Trophoblast cell (in vitro differentiated cells and primary cell): Measurements from ENCODE around the gene HIPK2.
A peak's percentile ranks its signal among the peaks of the same experiment; 100 is the strongest.

Experiments used
- DNase-seq, 2 donors: peaks; one replicate each; pipeline ENCODE4 v3.0.0-alpha.2; 2016
- H2AFZ ChIP-seq: 2 replicates; pipeline ENCODE4 v1.6.1; 2013; ENCODE audit warnings: low read length, moderate library complexity, mild to moderate bottlenecking; ENCODE audit not compliant: insufficient read depth, poor library complexity
- H2AK5ac ChIP-seq: 2 replicates; pipeline ENCODE4 v1.6.1; 2013; ENCODE audit warnings: mild to moderate bottlenecking, low read length
- H2BK120ac ChIP-seq: 2 replicates; pipeline ENCODE4 v1.6.1; 2013; ENCODE audit warnings: low read length, mild to moderate bottlenecking, moderate library complexity; ENCODE audit not compliant: insufficient read depth, poor library complexity
- H2BK12ac ChIP-seq: 2 replicates; pipeline ENCODE4 v1.6.1; 2013; ENCODE audit warnings: mild to moderate bottlenecking, low read length, moderate library complexity
- H2BK5ac ChIP-seq: 2 replicates; pipeline ENCODE4 v1.6.1; 2013; ENCODE audit warnings: low read length, low read depth, moderate library complexity, mild to moderate bottlenecking; ENCODE audit not compliant: poor library complexity
- H3K14ac ChIP-seq: 2 replicates; pipeline ENCODE4 v1.6.1; 2013; ENCODE audit warnings: mild to moderate bottlenecking, low read length
- H3K18ac ChIP-seq: 2 replicates; pipeline ENCODE4 v1.6.1; 2013; ENCODE audit warnings: mild to moderate bottlenecking, low read length
- H3K23ac ChIP-seq: 2 replicates; pipeline ENCODE4 v1.6.1; 2013; ENCODE audit warnings: low read length
- H3K27ac ChIP-seq: 2 replicates; pipeline ENCODE4 v1.5.1; 2013; ENCODE audit warnings: low read depth, mild to moderate bottlenecking, inconsistent platforms, low read length, moderate library complexity
- H3K27me3 ChIP-seq: 2 replicates; pipeline ENCODE4 v1.6.1; 2013; ENCODE audit warnings: inconsistent platforms, mild to moderate bottlenecking, low read length, moderate library complexity; ENCODE audit not compliant: insufficient read depth
- H3K36me3 ChIP-seq, 2 experiments: 1 replicate in 1 of 2; 2 replicates in 1 of 2; pipeline ENCODE4 v1.6.1; 2013; ENCODE audit warnings: low read length in 2 of 2, mild to moderate bottlenecking in 2 of 2, moderate library complexity in 1 of 2; ENCODE audit not compliant: insufficient read depth in 2 of 2, control insufficient read depth in 1 of 2
- H3K4ac ChIP-seq: 2 replicates; pipeline ENCODE4 v1.6.1; 2013; ENCODE audit warnings: low read depth, mild to moderate bottlenecking, low read length, moderate library complexity
- H3K4me1 ChIP-seq, 2 experiments: 1 replicate in 1 of 2; 2 replicates in 1 of 2; pipeline ENCODE4 v1.6.1; 2013; ENCODE audit warnings: low read length in 2 of 2, mild to moderate bottlenecking in 2 of 2, moderate library complexity in 1 of 2; ENCODE audit not compliant: insufficient read depth in 2 of 2, control insufficient read depth in 1 of 2
- H3K4me2 ChIP-seq: 2 replicates; pipeline ENCODE4 v1.6.1; 2013; ENCODE audit warnings: inconsistent platforms, mild to moderate bottlenecking, low read length, moderate library complexity
- H3K4me3 ChIP-seq: 2 replicates; pipeline ENCODE4 v1.5.1; 2013; ENCODE audit warnings: mild to moderate bottlenecking, low read depth, low read length, inconsistent platforms
- H3K79me1 ChIP-seq: one replicate; pipeline ENCODE4 v1.6.1; 2013; ENCODE audit warnings: low read length
- H3K79me2 ChIP-seq: 2 replicates; pipeline ENCODE4 v1.6.1; 2013; ENCODE audit warnings: low read length, mild to moderate bottlenecking; ENCODE audit not compliant: control insufficient read depth, insufficient read depth, poor library complexity
- H3K9ac ChIP-seq: 2 replicates; pipeline ENCODE4 v1.6.1; 2013; ENCODE audit warnings: mild to moderate bottlenecking, low read length
- H3K9me3 ChIP-seq: 2 replicates; pipeline ENCODE4 v1.6.1; 2013; ENCODE audit warnings: low read depth, mild to moderate bottlenecking, control low read depth, inconsistent platforms, low read length; ENCODE audit not compliant: insufficient read depth
- H4K12ac ChIP-seq: 2 replicates; pipeline ENCODE4 v1.6.1; 2013; ENCODE audit warnings: low read depth, mild to moderate bottlenecking, low read length, moderate library complexity
- H4K8ac ChIP-seq: 2 replicates; pipeline ENCODE4 v1.6.1; 2013; ENCODE audit warnings: low read depth, mild to moderate bottlenecking, low read length, moderate library complexity
- H4K91ac ChIP-seq: one replicate; pipeline ENCODE4 v1.6.1; 2013; ENCODE audit warnings: low read depth, mild to moderate bottlenecking, low read length, moderate library complexity
- WGBS: extraction: QIAGEN DNeasy Blood & Tissue Kit; methylation state at CpG from one replicate; pipeline ENCODE4 v1.1.7; 2013; ENCODE audit warnings: missing lambda C conversion rate; ENCODE audit not compliant: insufficient read length, insufficient coverage; ENCODE audit errors: extremely low coverage; 5-methylcytosine and 5-hydroxymethylcytosine counted together

The HIPK2 gene

GRCh38 chr7:139784648-139785047, 6.8 kb upstream of the HIPK2 start:
- H2AK5ac ChIP-seq = no peak overlapping the region
- no peak overlapping the region for H3K18ac ChIP-seq
- no peak overlapping the region for H3K27ac ChIP-seq
- no peak overlapping the region for H2BK5ac ChIP-seq
- H3K36me3 ChIP-seq = no peaks in the 10 kb centered on the region
- H4K91ac ChIP-seq = no peak overlapping the region
- H3K79me1 ChIP-seq = no peaks in the 10 kb centered on the region
- no peak overlapping the region for H3K14ac ChIP-seq
- DNase-seq = no peak
- no peak overlapping the region for H4K8ac ChIP-seq
- no peaks in the 10 kb centered on the region for H3K4me1 ChIP-seq
- no peak overlapping the region for H3K4me3 ChIP-seq
- H4K12ac ChIP-seq = no peak overlapping the region
- no CpG with 5 or more reads among the region's 3 CpGs for WGBS
- H3K9ac ChIP-seq = no peak overlapping the region
- H3K4me2 ChIP-seq = no peak overlapping the region
- no peak overlapping the region for H2BK12ac ChIP-seq
- H2BK120ac ChIP-seq = no peak overlapping the region
- H2AFZ ChIP-seq = no peak overlapping the region
- no peaks in the 10 kb centered on the region for H3K9me3 ChIP-seq
- no peak overlapping the region for H3K23ac ChIP-seq
- no peak overlapping the region for H3K4ac ChIP-seq
- peaks cover 5% of the 10 kb centered on the region for H3K27me3 ChIP-seq
- H3K79me2 ChIP-seq = no peaks in the 10 kb centered on the region

GRCh38 chr7:139783647-139784385, 6.0 kb upstream of the HIPK2 start:
- Histone ChIP-seq H3K4me1 (no peaks in the 10 kb centered on the region), H3K79me2 (no peaks in the 10 kb centered on the region), H3K9ac (no peak overlapping the region), H4K8ac (no peak overlapping the region), H3K4me2 (no peak overlapping the region), H2BK5ac (no peak overlapping the region), H3K79me1 (no peaks in the 10 kb centered on the region), H4K12ac (no peak overlapping the region), H2AFZ (no peak overlapping the region), H3K36me3 (no peaks in the 10 kb centered on the region), H3K27ac (no peak overlapping the region), H3K9me3 (no peaks in the 10 kb centered on the region), H3K4me3 (no peak overlapping the region), H4K91ac (no peak overlapping the region), H2BK12ac (no peak overlapping the region), H3K18ac (no peak overlapping the region), H2AK5ac (no peak overlapping the region), H3K27me3 (peaks cover 11% of the 10 kb centered on the region), H3K4ac (no peak overlapping the region), H2BK120ac (no peak overlapping the region), H3K23ac (no peak overlapping the region), H3K14ac (no peak overlapping the region)
- no CpG with 5 or more reads among the region's 3 CpGs for WGBS
- no peak for DNase-seq

GRCh38 chr7:139782932-139783331, 5.1 kb upstream of the HIPK2 start:
- H3K18ac ChIP-seq = no peak overlapping the region
- peaks cover 13% of the 10 kb centered on the region for H3K27me3 ChIP-seq
- H2BK5ac ChIP-seq = no peak overlapping the region
- no peak overlapping the region for H3K23ac ChIP-seq
- no peak overlapping the region for H4K8ac ChIP-seq
- H2BK12ac ChIP-seq = no peak overlapping the region
- H3K4me2 ChIP-seq = no peak overlapping the region
- peaks cover 0 to 6% of the 10 kb centered on the region in 2 experiments for H3K4me1 ChIP-seq
- H4K12ac ChIP-seq = no peak overlapping the region
- no CpG with 5 or more reads among the region's 3 CpGs for WGBS
- H3K9me3 ChIP-seq = no peaks in the 10 kb centered on the region
- H2AK5ac ChIP-seq = no peak overlapping the region
- no peak for DNase-seq
- no peak overlapping the region for H4K91ac ChIP-seq
- no peak overlapping the region for H3K4me3 ChIP-seq
- H3K79me2 ChIP-seq = no peaks in the 10 kb centered on the region
- H2AFZ ChIP-seq = no peak overlapping the region
- no peak overlapping the region for H3K9ac ChIP-seq
- no peak overlapping the region for H3K14ac ChIP-seq
- H3K79me1 ChIP-seq = no peaks in the 10 kb centered on the region
- no peaks in the 10 kb centered on the region for H3K36me3 ChIP-seq
- no peak overlapping the region for H2BK120ac ChIP-seq
- no peak overlapping the region for H3K27ac ChIP-seq
- no peak overlapping the region for H3K4ac ChIP-seq

- Histone ChIP-seq H3K4me1 (peaks cover 0 to 6% of the 10 kb centered on the region in 2 experiments), H3K23ac (no peak overlapping the region), H4K91ac (peak overlapping the region; percentile 48), H3K27me3 (peaks cover 13% of the 10 kb centered on the region), H4K12ac (peak overlapping the region; percentile 35), H3K36me3 (no peaks in the 10 kb centered on the region), H3K9ac (no peak overlapping the region), H2BK5ac (no peak overlapping the region), H3K27ac (no peak overlapping the region), H2AK5ac (no peak overlapping the region), H3K4ac (no peak overlapping the region), H2BK120ac (no peak overlapping the region), H3K79me1 (no peaks in the 10 kb centered on the region), H3K4me3 (peak overlapping the region; percentile 81), H3K79me2 (no peaks in the 10 kb centered on the region), H2BK12ac (no peak overlapping the region), H2AFZ (no peak overlapping the region), H3K18ac (peak overlapping the region; percentile 52), H4K8ac (peak overlapping the region; percentile 55), H3K4me2 (peak overlapping the region; percentile 83), H3K14ac (no peak overlapping the region), H3K9me3 (no peaks in the 10 kb centered on the region)
- no CpG with 5 or more reads among the region's 102 CpGs for WGBS
- peak; percentile 19 to 58 for DNase-seq
Measured at GRCh38 chr7:139777133-139777891, 486 bp downstream of the HIPK2 start.
